HEK293 (cell line): ENCODE measurements around the gene KIF26B.

ENCODE experiments used
- CTCF ChIA-PET: fragments of 350-600 bp; formaldehyde crosslinking; extraction: SDS; loops from one replicate; lab custom pipeline; 2021; ENCODE audit warnings: antibody characterized with exemption; lab: Yijun Ruan, JAX
- POLR2A ChIA-PET: fragments of 300-600 bp; formaldehyde crosslinking; extraction: SDS; loops from one replicate; lab custom pipeline; 2020; ENCODE audit warnings: antibody characterized with exemption, inconsistent platforms; lab: Yijun Ruan, JAX
- H3K27ac ChIP-seq: fragments of 200-500 bp; sonication (Bioruptor generic); 2 replicates; pipeline ENCODE4 v1.5.1; 2014; ENCODE audit warnings: low read depth, low read length, control low read depth, inconsistent platforms; ENCODE audit errors: extremely low read depth
- H3K36me3 ChIP-seq, 2 experiments: fragments of 200-500 bp in 1 of 2; sonication (Bioruptor generic) in 1 of 2; 1 replicate in 1 of 2; 2 replicates in 1 of 2; pipeline ENCODE4 v1.5.1; 2014 to 2017; ENCODE audit warnings: inconsistent platforms in 2 of 2, low read length in 2 of 2; ENCODE audit not compliant: control insufficient read depth in 2 of 2, insufficient read depth in 1 of 2
- H3K4me1 ChIP-seq: fragments of 200-500 bp; sonication (Bioruptor generic); 2 replicates; pipeline ENCODE4 v1.5.1; 2014; ENCODE audit warnings: mild to moderate bottlenecking, low read length, inconsistent platforms; ENCODE audit not compliant: control insufficient read depth, insufficient read depth
- H3K4me3 ChIP-seq: 2 replicates; pipeline ENCODE4 v1.5.1; 2011; ENCODE audit warnings: low read depth, mild to moderate bottlenecking, control low read depth, low read length, moderate library complexity
- H3K9me3 ChIP-seq: fragments of 200-500 bp; sonication (Bioruptor generic); 2 replicates; pipeline ENCODE4 v1.5.1; 2014; ENCODE audit warnings: low read depth, low read length, inconsistent platforms; ENCODE audit not compliant: control insufficient read depth, insufficient read depth
- ELK4 ChIP-seq: IDR thresholded peaks from 2 replicates; pipeline ENCODE4 v1.6.1; 2011; ENCODE audit warnings: mild to moderate bottlenecking, low read depth, low read length, borderline replicate concordance
- GFI1B ChIP-seq: fragments of 450-650 bp; formaldehyde crosslinking; IDR thresholded peaks from 2 replicates; pipeline ENCODE4 v1.5.1; 2016; ENCODE audit warnings: missing biosample characterization, missing genetic modification characterization
- GLIS1 ChIP-seq: fragments of 450-650 bp; formaldehyde crosslinking; IDR thresholded peaks from 2 replicates; pipeline ENCODE4 v1.5.1; 2016; ENCODE audit warnings: missing biosample characterization, missing genetic modification characterization
- KLF10 ChIP-seq: fragments of 450-650 bp; IDR thresholded peaks from 2 replicates; pipeline ENCODE4 v1.5.1; 2018; ENCODE audit warnings: missing biosample characterization, mild to moderate bottlenecking, missing genetic modification characterization
- KLF17 ChIP-seq: fragments of 450-650 bp; formaldehyde crosslinking; IDR thresholded peaks from 2 replicates; pipeline ENCODE4 v1.5.1; 2016; ENCODE audit warnings: missing biosample characterization, missing genetic modification characterization
- KLF7 ChIP-seq: fragments of 450-650 bp; formaldehyde crosslinking; IDR thresholded peaks from 2 replicates; pipeline ENCODE4 v1.5.1; 2016; ENCODE audit warnings: missing biosample characterization, missing genetic modification characterization, borderline replicate concordance
- PRDM4 ChIP-seq: fragments of 450-650 bp; formaldehyde crosslinking; IDR thresholded peaks from 2 replicates; pipeline ENCODE4 v1.5.1; 2017; ENCODE audit warnings: missing biosample characterization, missing genetic modification characterization
- SCRT1 ChIP-seq: fragments of 450-650 bp; formaldehyde crosslinking; IDR thresholded peaks from 2 replicates; pipeline ENCODE4 v1.5.1; 2016; ENCODE audit warnings: missing biosample characterization, missing genetic modification characterization, borderline replicate concordance
- SP7 ChIP-seq: fragments of 450-650 bp; formaldehyde crosslinking; IDR thresholded peaks from 2 replicates; pipeline ENCODE4 v1.5.1; 2016; ENCODE audit warnings: missing biosample characterization, missing genetic modification characterization
- ZBTB1 ChIP-seq: fragments of 450-650 bp; formaldehyde crosslinking; IDR thresholded peaks from 2 replicates; pipeline ENCODE4 v1.5.1; 2016; ENCODE audit warnings: missing biosample characterization, missing genetic modification characterization
- ZBTB17 ChIP-seq: fragments of 450-650 bp; formaldehyde crosslinking; IDR thresholded peaks from 2 replicates; pipeline ENCODE4 v1.5.1; 2016; ENCODE audit warnings: missing biosample characterization, missing genetic modification characterization
- ZBTB7A ChIP-seq: fragments of 450-650 bp; formaldehyde crosslinking; IDR thresholded peaks from 2 replicates; pipeline ENCODE4 v1.5.1; 2016; ENCODE audit warnings: low read depth, missing biosample characterization, missing genetic modification characterization
- ZNF18 ChIP-seq: fragments of 450-650 bp; formaldehyde crosslinking; IDR thresholded peaks from 2 replicates; pipeline ENCODE4 v1.5.1; 2016; ENCODE audit warnings: missing biosample characterization, missing genetic modification characterization
- ZNF184 ChIP-seq: fragments of 450-650 bp; IDR thresholded peaks from 2 replicates; pipeline ENCODE4 v1.5.1; 2018; ENCODE audit warnings: missing biosample characterization, mild to moderate bottlenecking, missing genetic modification characterization
- ZNF311 ChIP-seq: fragments of 450-650 bp; formaldehyde crosslinking; IDR thresholded peaks from 2 replicates; pipeline ENCODE4 v1.5.1; 2017; ENCODE audit warnings: missing biosample characterization, missing genetic modification characterization, borderline replicate concordance
- ZNF391 ChIP-seq: fragments of 450-650 bp; formaldehyde crosslinking; IDR thresholded peaks from 2 replicates; pipeline ENCODE4 v1.5.1; 2016; ENCODE audit warnings: low read depth, missing biosample characterization, missing genetic modification characterization, borderline replicate concordance
- ZNF621 ChIP-seq: fragments of 450-650 bp; formaldehyde crosslinking; IDR thresholded peaks from 2 replicates; pipeline ENCODE4 v1.5.1; 2017; ENCODE audit warnings: missing biosample characterization, missing genetic modification characterization
- ZNF624 ChIP-seq: fragments of 450-650 bp; formaldehyde crosslinking; IDR thresholded peaks from 2 replicates; pipeline ENCODE4 v1.5.1; 2017; ENCODE audit warnings: missing biosample characterization, missing genetic modification characterization
- ZNF692 ChIP-seq: fragments of 450-650 bp; formaldehyde crosslinking; IDR thresholded peaks from 2 replicates; pipeline ENCODE4 v1.5.1; 2016; ENCODE audit warnings: missing biosample characterization, missing genetic modification characterization
- ZNF791 ChIP-seq: fragments of 450-650 bp; formaldehyde crosslinking; IDR thresholded peaks from 2 replicates; pipeline ENCODE4 v1.5.1; 2016; ENCODE audit warnings: missing biosample characterization, missing genetic modification characterization
- ZSCAN16 ChIP-seq: fragments of 450-650 bp; formaldehyde crosslinking; IDR thresholded peaks from 2 replicates; pipeline ENCODE4 v1.5.1; 2016; ENCODE audit warnings: missing biosample characterization, missing genetic modification characterization

The KIF26B gene

GRCh38 chr1:245225322-245226202 is 70.8 kb downstream of the KIF26B start:
- no peak for TF ChIP-seq SCRT1 (tag by site-specific recombination)
- peak; percentile 73 for TF ChIP-seq ZBTB17 (tag by site-specific recombination)
- TF ChIP-seq GFI1B = no peak
- no peak for TF ChIP-seq ZNF18
- H3K9me3 ChIP-seq = no peaks in the 10 kb centered on the region
- no peak overlapping the region for H3K27ac ChIP-seq
- ChIA-PET POLR2A (no interaction called here), CTCF (interaction anchor here (0.5 kb wide), 1 partner anchor 825 kb away, joined by 4 read pairs; no protein-coding TSS in a partner anchor)
- H3K36me3 ChIP-seq = no peaks in the 10 kb centered on the region
- H3K4me1 ChIP-seq = no peaks in the 10 kb centered on the region
- H3K4me3 ChIP-seq = no peak overlapping the region

GRCh38 chr1:245226203-245226499 is 71.4 kb downstream of the KIF26B start:
- no peak overlapping the region for H3K4me3 ChIP-seq
- no peaks in the 10 kb centered on the region for H3K36me3 ChIP-seq
- no peak overlapping the region for H3K27ac ChIP-seq
- no peaks in the 10 kb centered on the region for H3K4me1 ChIP-seq
- no peaks in the 10 kb centered on the region for H3K9me3 ChIP-seq
- TF ChIP-seq SP7 (tag by site-specific recombination) (no peak), ZSCAN16 (tag by site-specific recombination) (no peak), PRDM4 (tag by site-specific recombination) (no peak), ZNF692 (tag by site-specific recombination) (no peak), GLIS1 (tag by site-specific recombination) (no peak), ZNF624 (no peak), KLF10 (tag by site-specific recombination) (no peak), ZNF621 (tag by site-specific recombination) (no peak), ZBTB7A (tag by site-specific recombination) (no peak), ZNF791 (tag by site-specific recombination) (no peak), KLF17 (no peak)
- CTCF ChIA-PET = no interaction called here
- POLR2A ChIA-PET = no interaction called here

- CTCF ChIA-PET = no interaction called here
- Histone ChIP-seq H3K9me3 (no peaks in the 10 kb centered on the region), H3K36me3 (no peaks in the 10 kb centered on the region), H3K4me3 (no peak overlapping the region), H3K4me1 (no peaks in the 10 kb centered on the region), H3K27ac (no peak overlapping the region)
- POLR2A ChIA-PET = no interaction called here
- TF ChIP-seq ZNF391 (tag by site-specific recombination) (no peak), ELK4 (no peak), ZNF184 (no peak), ZNF311 (no peak), KLF7 (no peak), ZBTB1 (tag by site-specific recombination) (no peak)
These were observed 74.3 kb downstream of the KIF26B start for GRCh38 chr1:245229051-245229450.
